Loucy (cell line): ENCODE data around the gene TLE3.

ENCODE experiments used
- CTCF ChIP-seq: fragments of 200-600 bp; sonication (generic); conservative IDR thresholded peaks from 2 replicates; pipeline ENCODE4 v1.5.1; 2014; ENCODE audit warnings: mild to moderate bottlenecking, antibody characterized with exemption, low read length
- EZH2phosphoT487 ChIP-seq: fragments of 200-600 bp; IDR thresholded peaks from 2 replicates; pipeline ENCODE4 v1.6.1; 2018; ENCODE audit warnings: antibody characterized with exemption, mild to moderate bottlenecking, moderate library complexity, borderline replicate concordance

- TF ChIP-seq CTCF (no peak), EZH2phosphoT487 (no peak)
Measured at GRCh38 chr15:70146771-70147170, 49.1 kb upstream of the TLE3 start.
